ENCODE data around the gene GPRASP3. TPM values are rescaled to one million over a fixed set of nuclear protein-coding genes. Genes with fewer than 3 reads are reported as not detected.
A peak's percentile ranks its signal among the peaks of the same experiment; 100 is the strongest.

Gene GPRASP3
- total RNA-seq, 1 experiment from 2014 or later, result 0.56 TPM

DNA sequence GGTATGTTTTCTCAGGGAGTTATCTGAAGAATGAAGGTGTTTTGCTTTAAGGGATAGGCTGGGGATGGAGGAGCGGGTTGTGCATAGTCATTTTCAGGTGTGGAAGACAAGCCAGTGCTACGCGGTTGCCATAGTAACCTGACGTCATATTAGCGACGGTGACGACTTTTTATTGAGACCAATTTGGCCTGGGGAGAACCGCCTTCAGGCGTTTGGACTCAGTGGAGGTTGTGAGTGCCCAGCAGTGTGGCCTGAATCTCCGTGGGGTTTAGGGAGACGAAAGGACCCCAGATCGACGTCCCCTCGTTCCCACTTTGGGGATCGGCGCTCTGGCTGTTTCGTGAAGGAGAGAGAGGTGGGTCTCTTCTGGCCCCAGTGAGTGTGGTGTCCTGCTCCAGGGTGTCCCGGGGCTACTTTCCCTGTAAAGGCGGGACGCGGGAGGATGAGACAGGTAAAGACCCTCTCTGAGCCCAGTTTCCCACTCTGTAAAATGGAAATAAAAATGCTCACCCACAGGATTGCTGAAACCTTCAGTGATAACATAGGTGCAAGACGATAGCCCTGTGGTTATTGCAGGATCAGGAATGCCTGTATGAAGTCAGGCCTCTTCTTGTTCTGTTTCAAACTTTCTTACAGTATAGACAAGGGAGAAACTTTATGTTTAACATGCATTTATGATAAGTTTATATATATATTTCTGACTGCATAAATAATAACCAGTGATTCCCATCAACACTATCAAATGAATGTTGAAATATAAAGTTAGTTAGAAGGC lies 48.6 kb downstream of the GPRASP3 start:
- no peak overlapping the region for H3K27ac ChIP-seq (ENCODE audit: low read length)
- no peaks in the 10 kb centered on the region for H3K27me3 ChIP-seq (ENCODE audit: low read length)
- peak overlapping the region; percentile 61 for H3K4me2 ChIP-seq (ENCODE audit: low read depth, low read length, poor library complexity, severe bottlenecking)
- H3K4me1 ChIP-seq (ENCODE audit: low read length), result peaks cover 11% of the 10 kb centered on the region
- H2AFZ ChIP-seq (ENCODE audit: low read length), result peak overlapping the region; percentile 63
- H3K9me2 ChIP-seq (replicated peaks; ENCODE audit: insufficient read depth, low read length), result no peaks in the 10 kb centered on the region
- H3K9me3 ChIP-seq (ENCODE audit: low read length), result no peaks in the 10 kb centered on the region
- H3K79me2 ChIP-seq (ENCODE audit: low read length), result peaks cover 27% of the 10 kb centered on the region
- H3K36me3 ChIP-seq (ENCODE audit: insufficient read depth, low read length), result no peaks in the 10 kb centered on the region
- H4K20me1 ChIP-seq (ENCODE audit: insufficient read depth, low read depth, low read length), result no peaks in the 10 kb centered on the region
- peak overlapping the region; percentile 80 for H3K9ac ChIP-seq (ENCODE audit: low read length)
- DNase-seq, result peak; percentile 95
- peak overlapping the region; percentile 90 for H3K4me3 ChIP-seq (ENCODE audit: low read length)

Small RNA genes lying within 50 kb of the gene (small RNA-seq; reads per million reads assigned to genes)
- not detected for gene RNU6-589P

Other genes with a start within 250 kb of the GPRASP3 start
- not detected in 2 replicates for gene TCP11X2, start 248.9 kb upstream of the GPRASP3 start, total RNA-seq (2014; rRNA removed; shearing (Covaris generic); ENCODE audit: low replicate concordance)
- not detected in 2 replicates for gene TMSB15A, start 204.0 kb upstream of the GPRASP3 start, total RNA-seq (2014; rRNA removed; shearing (Covaris generic); ENCODE audit: low replicate concordance)
- 13.5 and 16.2 TPM in 2 replicates for gene ARMCX5, start 121.2 kb upstream of the GPRASP3 start, total RNA-seq (2014; rRNA removed; shearing (Covaris generic); ENCODE audit: low replicate concordance)
- 2.4 and 2.7 TPM in 2 replicates for gene GPRASP1, start 69.3 kb upstream of the GPRASP3 start, total RNA-seq (2014; rRNA removed; shearing (Covaris generic); ENCODE audit: low replicate concordance)
- gene GPRASP2, start 8.3 kb upstream of the GPRASP3 start, total RNA-seq (2014; rRNA removed; shearing (Covaris generic); ENCODE audit: low replicate concordance), result 0.97 and 1.6 TPM in 2 replicates
- 0.40 and 0.67 TPM in 2 replicates for gene RAB40AL, start 216.5 kb downstream of the GPRASP3 start, total RNA-seq (2014; rRNA removed; shearing (Covaris generic); ENCODE audit: low replicate concordance)

All from Karpas-422 (cell line).